IPS-18c (cell line): Measurements from ENCODE around the gene OR8G5.

Experiments used
- H3K4me3 ChIP-seq: 2 replicates; pipeline ENCODE4 v1.7.0; 2013; ENCODE audit warnings: low read depth, mild to moderate bottlenecking, low read length, moderate library complexity; ENCODE audit not compliant: insufficient read depth
- H3K9me3 ChIP-seq: one replicate; pipeline ENCODE4 v1.6.1; 2013; ENCODE audit warnings: mild to moderate bottlenecking, low read length, moderate library complexity; ENCODE audit not compliant: control insufficient read depth, insufficient read depth

OR8G5 gene

DNA sequence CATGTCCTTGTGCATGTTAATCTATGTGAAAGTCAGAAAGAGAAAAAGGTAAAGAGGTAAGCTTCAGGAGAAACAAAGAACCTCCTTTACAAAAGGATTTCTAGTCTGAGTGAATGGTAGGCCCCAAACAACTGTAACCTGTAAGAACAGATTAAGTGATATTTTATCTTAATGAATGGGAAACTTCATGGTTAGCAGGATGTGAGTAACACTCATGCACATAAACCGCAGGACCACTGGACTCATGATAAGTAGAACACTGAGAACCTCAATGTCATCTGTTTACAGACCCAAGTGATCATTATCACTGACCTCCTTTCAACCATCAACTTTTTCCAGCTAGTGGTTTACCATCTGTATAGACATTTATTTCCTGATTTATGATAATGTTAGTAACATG is 19.9 kb downstream of the OR8G5 start:
- Histone ChIP-seq H3K4me3 (no peak overlapping the region), H3K9me3 (no peaks in the 10 kb centered on the region)

DNA sequence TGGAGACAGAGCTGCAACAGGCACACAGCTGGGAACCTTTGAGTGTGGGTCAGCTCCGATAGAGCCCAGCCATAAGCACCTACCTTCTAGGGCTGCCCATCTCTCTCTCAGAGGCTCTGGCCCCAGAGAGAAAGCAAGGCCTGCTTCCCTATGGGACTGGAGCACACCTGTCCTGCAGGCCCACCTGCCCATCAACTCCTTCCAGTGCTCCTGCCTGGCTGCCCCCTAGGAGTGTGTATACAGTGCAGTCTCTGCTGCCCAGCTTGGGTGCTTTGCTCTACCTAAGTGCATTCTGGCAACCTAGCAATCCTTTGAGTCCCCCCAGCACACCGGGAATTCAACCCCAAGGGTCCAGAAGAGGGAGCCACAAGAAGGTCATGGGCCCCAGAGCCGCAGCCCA is 21.0 kb downstream of the OR8G5 start:
- no peak overlapping the region for H3K4me3 ChIP-seq
- H3K9me3 ChIP-seq = no peaks in the 10 kb centered on the region

DNA sequence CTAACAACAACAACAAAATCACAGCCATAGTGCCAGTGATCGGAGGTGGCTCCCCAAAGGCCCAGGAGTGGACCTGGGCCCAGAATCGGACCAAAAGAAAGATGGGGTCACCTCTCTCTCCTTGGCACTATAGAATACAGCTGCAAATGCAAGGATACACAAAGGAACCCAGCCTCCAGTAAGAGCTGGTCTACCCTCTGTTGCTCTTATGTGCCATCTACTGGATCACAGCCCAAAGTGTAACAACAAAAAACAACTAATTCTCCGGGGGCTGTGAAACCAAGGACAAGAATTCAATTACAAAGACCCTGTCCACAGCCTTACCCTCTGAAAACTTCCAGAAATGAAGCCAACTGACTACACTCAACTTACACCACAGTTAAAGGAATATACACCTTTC is 21.6 kb downstream of the OR8G5 start:
- Histone ChIP-seq H3K9me3 (no peaks in the 10 kb centered on the region), H3K4me3 (no peak overlapping the region)

DNA sequence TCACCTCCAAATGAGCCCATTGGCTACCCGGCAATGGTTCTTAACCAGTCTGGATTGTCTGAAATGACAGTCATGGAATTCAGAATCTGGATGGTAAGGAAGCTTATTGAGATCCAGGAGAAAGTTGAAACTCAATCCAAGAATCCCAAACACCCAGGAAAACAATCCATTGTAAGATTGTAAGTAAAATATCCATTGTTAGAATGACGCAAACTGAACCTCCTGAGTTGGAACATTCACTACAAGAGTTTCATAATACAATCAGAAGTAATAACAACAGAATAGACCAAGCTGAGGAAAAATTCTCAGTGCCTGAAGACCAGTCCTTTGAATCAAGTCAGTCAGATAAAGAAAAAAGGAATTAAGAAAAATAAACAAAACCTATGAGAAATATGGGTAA is 22.1 kb downstream of the OR8G5 start:
- Histone ChIP-seq H3K4me3 (no peak overlapping the region), H3K9me3 (no peaks in the 10 kb centered on the region)

DNA sequence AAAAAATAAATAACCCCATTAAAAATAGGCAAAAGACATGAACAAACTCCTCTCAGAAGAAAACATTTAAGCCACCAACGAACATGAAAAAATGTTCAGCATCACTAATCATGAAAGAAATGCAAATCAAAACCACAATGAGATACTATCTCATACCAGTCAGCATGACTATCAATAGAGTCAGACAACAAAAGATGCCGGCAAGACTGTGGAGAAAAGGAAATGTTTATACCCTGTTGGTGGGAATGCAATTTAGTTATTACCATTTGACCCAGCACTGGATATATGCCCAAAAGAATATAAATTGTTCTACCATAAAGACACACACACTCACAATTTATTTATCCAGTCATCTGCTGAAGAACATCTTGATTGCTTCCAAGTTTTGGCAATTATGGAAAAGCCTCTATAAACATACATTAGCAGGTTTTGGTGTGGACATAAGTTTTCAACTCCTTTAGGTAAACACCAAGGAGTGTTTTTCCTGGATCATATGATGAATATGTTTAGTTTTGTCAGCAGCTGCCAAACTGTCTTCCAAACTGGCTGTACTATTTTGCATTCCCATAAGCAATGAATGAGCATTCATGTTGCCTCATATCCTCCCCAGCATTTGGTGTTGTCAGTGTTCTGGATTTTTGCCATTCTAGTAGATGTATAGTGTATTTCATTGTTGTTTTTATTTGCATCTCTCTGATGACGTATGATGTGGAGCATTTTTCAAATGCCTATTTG is 29.6 kb downstream of the OR8G5 start:
- Histone ChIP-seq H3K4me3 (no peak overlapping the region), H3K9me3 (no peaks in the 10 kb centered on the region)

DNA sequence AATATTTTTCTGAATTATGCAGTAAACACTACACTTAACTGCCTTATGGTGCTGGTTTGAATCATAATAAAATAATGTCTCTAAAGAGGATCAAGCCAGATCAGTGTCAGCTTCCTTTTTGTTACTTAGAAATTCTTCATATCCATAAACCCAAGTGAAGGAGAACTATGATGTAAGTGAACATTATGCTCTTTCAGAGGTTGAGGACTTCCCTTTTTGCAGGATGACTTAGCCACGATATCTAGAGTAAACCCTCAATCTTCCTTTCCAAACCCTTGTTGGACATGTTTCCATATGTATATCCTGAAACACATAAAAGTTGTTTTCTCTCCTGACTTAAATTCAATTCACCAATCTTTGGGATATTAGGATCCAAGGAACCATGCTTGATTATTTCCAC is 38.5 kb downstream of the OR8G5 start:
- Histone ChIP-seq H3K9me3 (no peaks in the 10 kb centered on the region), H3K4me3 (no peak overlapping the region)

DNA sequence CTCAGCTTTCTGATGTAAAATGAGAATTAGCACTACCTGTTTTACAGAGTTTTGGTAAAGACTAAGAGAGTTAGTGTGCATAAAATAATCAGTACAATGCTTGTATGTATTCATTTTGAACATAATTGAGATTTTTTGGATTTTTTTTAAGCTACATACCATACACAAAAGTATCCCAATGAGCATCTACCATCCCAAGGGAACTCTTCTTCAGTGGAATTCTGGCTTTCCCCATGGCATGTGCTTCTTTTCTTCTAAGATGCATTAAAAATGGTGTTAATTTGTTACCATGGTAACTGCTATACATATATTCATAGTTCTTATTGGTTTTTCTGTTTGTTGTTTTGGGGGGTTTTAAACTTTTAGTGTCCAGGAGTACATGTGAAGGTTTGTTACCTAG is 39.8 kb downstream of the OR8G5 start:
- H3K4me3 ChIP-seq = no peak overlapping the region
- no peaks in the 10 kb centered on the region for H3K9me3 ChIP-seq

DNA sequence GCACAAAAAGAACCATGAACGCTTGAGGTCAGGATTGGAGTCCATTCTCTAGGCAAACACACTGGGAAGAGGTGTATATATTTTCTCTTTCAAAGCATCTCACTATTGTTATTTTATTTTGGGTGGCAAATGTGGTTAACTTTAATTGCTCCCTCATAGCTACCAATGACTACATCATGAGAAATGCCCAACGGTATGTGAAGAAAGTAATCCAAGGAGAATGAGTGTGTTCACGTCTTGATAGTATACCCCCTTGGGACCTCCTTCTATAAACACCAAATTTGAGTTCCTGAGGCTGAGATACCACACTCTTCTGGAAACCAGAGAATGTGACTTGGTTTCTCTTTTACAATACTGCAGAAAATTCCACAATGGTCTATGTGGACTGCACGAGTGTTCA is 41.7 kb downstream of the OR8G5 start:
- Histone ChIP-seq H3K9me3 (no peaks in the 10 kb centered on the region), H3K4me3 (no peak overlapping the region)

DNA sequence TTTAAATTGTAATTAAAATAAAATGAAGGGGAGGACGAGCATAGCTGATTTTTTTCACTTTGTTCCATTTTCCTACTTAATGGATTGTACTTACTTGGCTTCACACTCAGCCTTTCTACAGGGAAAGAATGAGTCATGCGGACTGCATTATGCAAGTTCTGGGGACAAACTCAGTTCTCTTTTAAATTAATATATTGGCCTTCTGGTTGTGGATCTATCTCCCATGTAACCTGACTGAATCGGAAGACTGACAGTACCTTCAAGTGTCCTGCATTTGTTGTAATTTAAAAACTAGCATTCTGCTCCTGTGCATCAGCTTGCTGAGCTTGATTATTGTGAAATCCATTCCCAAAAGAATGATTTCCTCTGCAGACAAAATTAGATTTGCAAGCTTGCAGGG is 45.4 kb downstream of the OR8G5 start:
- Histone ChIP-seq H3K4me3 (no peak overlapping the region), H3K9me3 (no peaks in the 10 kb centered on the region)

DNA sequence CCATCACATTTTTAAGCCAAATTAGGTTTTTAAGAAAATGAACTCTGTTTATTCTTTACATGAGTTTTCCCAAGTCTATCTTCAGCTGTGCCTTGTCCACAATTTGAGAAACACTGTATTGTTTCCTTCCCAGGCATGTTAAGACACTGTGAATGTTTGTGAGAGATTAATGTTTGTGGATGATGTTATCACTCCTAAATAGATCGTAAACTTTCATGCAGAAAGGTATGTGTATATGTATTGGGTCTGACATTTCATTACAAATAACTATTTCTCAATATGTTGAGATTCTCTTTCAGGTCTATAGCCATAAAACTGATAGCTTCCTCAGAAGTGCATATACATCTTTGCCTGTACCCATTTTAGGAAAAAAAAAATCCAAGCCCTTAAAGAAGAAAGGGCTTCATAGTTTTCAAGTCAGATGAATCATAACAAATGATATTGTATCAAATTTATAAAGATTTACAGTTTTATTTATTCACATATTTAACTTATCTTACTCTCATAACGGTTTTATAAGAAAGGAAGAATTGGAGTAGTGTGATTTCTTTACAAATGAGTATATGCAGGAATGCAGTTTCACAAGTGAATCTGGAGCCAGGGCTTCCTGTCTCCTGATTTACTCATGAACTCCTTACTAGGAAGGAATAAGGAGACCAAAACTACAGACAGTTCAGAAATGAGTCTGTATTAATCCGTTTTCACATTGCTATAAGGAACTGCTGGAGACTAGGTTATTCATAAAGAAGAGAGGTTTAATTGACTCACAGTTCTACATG is 46.4 kb downstream of the OR8G5 start:
- Histone ChIP-seq H3K4me3 (no peak overlapping the region), H3K9me3 (no peaks in the 10 kb centered on the region)

DNA sequence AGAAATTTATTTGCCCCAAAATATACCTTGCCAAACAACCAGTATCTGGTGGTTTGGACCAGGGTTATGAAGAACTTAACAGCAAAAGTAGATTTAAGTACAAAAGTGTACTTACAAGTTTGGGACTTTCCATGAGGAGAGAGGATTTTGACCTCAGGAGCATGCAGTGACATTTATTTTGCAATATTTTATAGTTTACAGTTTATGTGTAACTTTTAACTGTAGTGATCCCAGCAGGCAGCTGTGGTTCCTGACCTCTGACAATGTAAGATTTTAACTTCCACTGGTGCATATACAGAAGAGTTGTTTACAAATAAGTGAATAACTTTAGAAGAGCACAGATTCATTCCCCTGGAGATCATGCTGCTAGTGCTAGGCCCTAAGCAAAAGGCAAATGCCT is 50.9 kb downstream of the OR8G5 start:
- Histone ChIP-seq H3K4me3 (no peak overlapping the region), H3K9me3 (no peaks in the 10 kb centered on the region)

DNA sequence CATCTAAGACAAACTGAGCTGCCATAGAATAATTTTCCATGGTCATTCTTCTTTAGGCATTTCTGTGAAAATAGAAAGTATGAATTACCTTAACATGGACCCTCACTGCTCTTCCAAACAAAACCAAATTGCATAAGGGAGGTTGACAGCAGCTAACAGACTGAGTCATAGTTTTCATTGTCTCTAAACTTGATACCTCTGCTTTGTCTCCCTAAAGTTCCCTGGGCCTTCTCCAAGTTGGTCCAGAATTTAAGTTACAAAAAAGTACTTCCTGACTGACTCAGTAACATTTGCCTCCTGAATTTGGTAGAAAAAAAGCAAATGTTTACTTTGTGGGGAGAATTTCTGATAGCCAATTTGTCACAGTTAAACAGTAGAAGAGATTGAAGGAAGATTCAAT is 54.5 kb downstream of the OR8G5 start:
- no peaks in the 10 kb centered on the region for H3K9me3 ChIP-seq
- no peak overlapping the region for H3K4me3 ChIP-seq

DNA sequence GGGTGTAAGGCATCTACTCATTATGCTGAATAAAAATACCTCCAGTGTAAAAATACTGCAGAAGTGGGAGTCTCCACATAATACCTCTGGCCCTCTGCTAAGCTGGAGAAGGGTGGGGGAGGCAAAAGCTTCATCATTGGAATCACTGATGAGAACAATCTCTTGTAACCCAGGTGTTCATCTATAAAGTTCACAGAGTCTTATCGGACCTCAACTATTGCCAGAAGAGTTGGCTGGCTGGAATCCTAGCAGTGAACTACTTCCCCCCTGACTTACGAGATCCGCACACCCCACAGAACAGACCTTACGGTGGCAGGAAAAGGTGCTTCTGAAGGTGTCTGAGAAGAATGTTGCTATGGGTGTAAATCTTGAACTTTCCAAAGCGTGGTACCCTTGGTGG is 55.1 kb downstream of the OR8G5 start:
- H3K9me3 ChIP-seq = no peaks in the 10 kb centered on the region
- no peak overlapping the region for H3K4me3 ChIP-seq

DNA sequence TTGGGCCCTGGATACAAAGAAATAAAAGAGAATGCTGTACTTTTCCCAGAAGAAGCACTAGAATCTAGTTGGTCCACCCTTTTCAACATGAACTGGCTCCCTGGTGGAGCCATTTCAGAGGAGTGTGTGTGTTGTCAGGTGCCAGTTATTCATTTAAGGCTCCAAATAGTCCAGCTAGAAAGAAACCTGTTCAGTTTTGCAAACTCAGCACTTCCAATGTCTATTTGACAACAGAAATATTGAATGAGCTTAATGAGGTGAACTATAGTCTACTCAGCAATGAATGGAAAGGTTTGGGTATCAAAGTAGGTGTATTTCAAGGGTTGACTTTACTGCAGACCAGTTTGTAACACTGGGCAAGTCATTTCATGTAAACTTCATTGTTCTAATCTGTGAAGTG is 55.5 kb downstream of the OR8G5 start:
- no peaks in the 10 kb centered on the region for H3K9me3 ChIP-seq
- no peak overlapping the region for H3K4me3 ChIP-seq

DNA sequence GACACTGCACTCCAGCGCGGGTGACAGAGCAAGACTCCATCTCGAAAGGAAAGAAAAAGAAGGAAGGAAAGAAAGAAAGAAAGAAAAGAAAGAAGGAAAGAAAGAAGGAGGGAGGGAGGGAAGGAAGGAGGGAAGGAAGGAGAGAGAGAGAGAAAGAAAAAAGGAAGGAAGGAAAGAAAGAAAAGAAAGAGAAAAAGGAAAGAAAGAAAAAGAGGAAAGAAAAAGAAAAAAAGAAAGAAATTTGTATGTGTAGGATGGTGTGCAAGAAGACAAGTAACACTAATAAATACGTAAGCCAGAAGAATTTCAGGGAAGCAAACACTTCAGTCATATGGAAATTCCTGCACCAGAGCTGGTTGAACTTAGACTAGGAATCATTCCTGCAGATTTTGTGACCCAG is 57.0 kb downstream of the OR8G5 start:
- H3K9me3 ChIP-seq = no peaks in the 10 kb centered on the region
- no peak overlapping the region for H3K4me3 ChIP-seq

DNA sequence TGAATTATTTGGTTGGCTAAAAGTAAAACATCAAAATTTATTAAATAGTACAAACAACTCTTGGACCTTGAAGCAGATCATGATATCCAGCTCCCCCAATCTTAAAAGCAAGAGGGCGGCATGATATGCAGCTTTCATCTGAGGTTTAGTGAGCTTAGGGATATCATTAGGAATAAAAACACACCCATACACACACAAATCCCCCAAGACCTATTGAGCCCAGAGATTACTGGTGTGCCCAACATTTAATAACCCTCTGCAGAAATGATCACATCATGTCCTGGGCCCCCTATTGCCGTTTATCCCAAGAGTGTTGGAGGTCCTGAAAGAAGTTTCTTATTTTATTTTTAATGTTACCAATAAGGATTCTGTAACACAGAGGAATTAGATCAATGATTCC is 57.7 kb downstream of the OR8G5 start, which contains the start of gene OR8D1:
Gene OR8D1 (minus strand): TSS at position 101 of the 400 bp plus-strand sequence. CDS start 3,183 bp downstream, outside the sequence.
- no peak within 1 kb of the TSS for H3K4me3 ChIP-seq
- no peaks in the 10 kb centered on the region for H3K9me3 ChIP-seq

DNA sequence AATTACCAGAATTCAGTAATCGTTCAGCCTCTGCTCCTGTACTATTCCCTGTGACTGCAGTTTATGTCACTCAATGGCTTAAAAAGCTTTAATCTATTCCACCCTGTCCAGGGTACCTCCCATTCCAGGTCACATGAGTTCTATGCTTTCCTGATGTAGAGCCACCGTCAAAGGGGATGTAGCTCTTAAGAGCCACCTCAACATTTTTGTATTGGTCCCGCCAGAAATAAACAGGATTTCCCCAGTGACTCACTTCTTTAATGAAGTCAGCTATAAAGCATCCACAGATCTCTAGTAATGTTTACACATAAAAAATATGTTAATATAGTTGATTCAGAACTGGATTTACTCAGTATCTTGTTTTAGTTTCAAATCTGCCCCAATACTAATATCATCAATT is 58.9 kb downstream of the OR8G5 start:
- Histone ChIP-seq H3K4me3 (no peak overlapping the region), H3K9me3 (no peaks in the 10 kb centered on the region)
